Activated CD8-positive, alpha-beta memory T cell treated with anti-CD3 and anti-CD28 coated beads, Interleukin-2, amount 50 U/mL, for 1 hour (primary cell): Measurements from ENCODE around the gene CLEC2B.
"Not testable (repeated sequence)": the region's sequence is repeated elsewhere in the genome, so short reads cannot be mapped to it uniquely, and the experiment has no call there.

Source experiments
- DNase-seq: peaks from one replicate; pipeline ENCODE4 v3.0.0-alpha.2; 2020; ENCODE audit errors: extremely low read depth

Gene CLEC2B

GRCh38 chr12:9869307-9870161 lies at the start of gene CLEC2B:
TSS of gene CLEC2B (minus strand) at chr12:9869354.
- peak; percentile 9 for DNase-seq

GRCh38 chr12:9911708-9912107 lies 42.6 kb upstream of the CLEC2B start:
- DNase-seq, result no peak

- DNase-seq, result no peak
Measured at GRCh38 chr12:9910716-9911421, 41.7 kb upstream of the CLEC2B start.

DNA sequence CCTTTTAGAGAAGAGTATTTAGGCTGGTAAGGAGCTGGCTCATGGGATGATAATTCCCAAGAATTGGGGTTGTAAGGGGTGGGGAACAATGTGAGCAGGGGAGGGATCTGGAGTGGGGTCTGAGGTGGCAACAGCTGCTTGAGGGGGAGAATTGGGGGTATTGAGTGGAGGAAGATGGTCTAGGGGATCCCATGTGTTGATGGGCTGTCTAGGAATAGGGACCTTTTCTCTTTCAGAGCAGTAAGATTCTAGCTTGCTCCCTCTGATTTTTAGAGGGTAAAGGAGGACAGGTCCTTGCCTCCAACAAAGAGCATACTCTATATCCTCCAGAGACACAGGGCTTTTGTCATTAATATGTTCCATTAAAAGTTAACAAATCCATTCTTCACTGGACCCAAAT lies 40.6 kb upstream of the CLEC2B start:
- no peak for DNase-seq

DNA sequence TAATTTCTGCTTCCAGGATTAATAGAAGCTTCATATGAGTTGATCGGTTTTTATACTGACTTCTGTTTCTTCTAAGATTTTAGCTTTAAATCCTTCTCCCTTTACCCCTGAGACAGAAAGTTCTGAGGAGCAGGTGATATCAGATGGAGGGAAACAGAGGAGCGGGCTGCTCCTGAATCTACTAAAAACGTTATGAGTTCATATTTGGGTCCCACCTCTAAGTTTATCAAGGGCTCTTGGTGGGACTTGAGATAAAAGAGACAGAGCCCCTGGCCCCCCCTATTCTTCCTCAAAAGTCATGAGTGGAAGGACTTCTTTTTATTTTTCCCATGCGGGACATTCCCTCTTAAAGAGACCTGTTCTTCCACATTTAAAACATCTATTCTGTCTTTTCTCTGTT lies 39.2 kb upstream of the CLEC2B start:
- no peak for DNase-seq

DNA sequence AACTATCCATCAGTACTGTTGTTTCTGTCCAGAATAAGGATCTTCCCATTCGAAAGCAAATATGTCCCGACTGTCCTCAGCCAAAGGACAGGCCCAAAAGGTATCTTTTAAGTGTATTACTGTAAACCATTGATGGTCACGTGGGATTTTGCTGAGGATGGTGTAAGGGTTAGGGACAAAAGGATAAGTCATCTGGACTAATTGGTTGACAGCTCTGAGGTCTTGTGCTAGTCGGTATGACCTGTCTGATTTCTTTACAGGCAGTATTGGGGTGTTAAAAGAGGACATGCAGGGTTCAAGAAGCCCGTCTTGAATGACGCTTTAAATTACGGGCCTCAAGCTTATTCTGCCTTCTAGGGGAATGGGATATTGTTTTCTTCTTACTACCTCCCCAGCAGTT lies 38.6 kb upstream of the CLEC2B start:
- DNase-seq, result no peak

DNA sequence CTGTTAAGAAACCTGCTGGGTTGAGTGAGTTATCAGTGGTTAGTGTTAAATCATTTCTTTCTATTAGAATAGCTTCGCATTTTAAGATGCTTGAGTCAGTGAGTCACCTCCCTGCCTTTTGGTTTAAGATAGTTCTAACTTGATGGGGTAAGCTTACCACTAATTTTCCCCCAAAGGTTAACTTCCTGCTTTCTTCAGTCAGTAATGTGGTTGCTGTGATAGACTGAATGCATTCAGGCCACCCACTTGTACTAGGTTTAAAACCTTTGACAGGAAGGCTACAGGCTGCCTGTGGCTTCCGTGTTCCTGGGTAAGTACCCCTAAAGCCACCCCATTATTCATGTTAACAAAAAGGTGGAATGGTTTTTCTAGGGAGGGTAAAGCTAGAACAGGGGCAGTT lies 37.7 kb upstream of the CLEC2B start:
- DNase-seq, result peak; percentile 30

GRCh38 chr12:9902539-9903228 lies 33.5 kb upstream of the CLEC2B start:
- DNase-seq, result no peak

DNA sequence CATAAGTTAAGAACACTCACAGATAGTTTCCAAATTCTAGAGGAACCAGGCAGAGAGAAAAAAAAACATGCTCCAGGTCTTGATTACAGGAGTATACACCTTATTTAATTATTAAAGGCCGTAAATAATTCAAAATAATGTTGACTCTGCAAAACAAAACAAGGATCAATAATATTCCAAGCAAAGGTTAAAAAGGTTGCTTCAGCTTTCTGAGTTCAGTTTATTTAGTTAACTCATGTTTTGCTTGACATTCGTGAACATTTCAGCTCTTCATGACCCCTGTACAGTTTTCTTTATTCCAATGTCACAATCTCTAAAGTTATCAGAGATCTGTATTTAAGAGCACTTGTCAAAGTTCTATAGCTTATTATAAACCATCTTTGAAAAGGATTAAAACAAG lies 31.8 kb upstream of the CLEC2B start:
- DNase-seq, result no peak

GRCh38 chr12:9899209-9899608 lies 30.1 kb upstream of the CLEC2B start:
- no peak for DNase-seq

DNA sequence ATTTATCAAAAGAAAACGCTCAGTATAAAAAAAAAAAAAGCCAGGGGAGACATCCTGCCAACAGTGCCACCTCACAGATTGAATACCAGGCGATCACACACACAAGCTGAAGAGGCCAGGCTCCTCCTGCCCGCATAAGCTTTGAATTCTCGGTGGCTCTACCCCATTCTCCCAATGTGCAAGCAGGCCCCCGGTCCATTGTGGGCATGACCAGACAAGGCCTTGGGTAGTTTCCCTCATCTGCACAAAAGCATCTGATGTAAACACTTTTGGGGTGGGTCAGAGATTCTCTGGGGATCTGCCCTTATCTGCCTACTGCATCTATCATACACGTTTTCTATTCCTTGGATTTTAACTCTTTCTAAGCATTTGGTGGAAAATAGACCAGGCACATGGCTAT lies 28.4 kb upstream of the CLEC2B start:
- DNase-seq, result no peak

DNA sequence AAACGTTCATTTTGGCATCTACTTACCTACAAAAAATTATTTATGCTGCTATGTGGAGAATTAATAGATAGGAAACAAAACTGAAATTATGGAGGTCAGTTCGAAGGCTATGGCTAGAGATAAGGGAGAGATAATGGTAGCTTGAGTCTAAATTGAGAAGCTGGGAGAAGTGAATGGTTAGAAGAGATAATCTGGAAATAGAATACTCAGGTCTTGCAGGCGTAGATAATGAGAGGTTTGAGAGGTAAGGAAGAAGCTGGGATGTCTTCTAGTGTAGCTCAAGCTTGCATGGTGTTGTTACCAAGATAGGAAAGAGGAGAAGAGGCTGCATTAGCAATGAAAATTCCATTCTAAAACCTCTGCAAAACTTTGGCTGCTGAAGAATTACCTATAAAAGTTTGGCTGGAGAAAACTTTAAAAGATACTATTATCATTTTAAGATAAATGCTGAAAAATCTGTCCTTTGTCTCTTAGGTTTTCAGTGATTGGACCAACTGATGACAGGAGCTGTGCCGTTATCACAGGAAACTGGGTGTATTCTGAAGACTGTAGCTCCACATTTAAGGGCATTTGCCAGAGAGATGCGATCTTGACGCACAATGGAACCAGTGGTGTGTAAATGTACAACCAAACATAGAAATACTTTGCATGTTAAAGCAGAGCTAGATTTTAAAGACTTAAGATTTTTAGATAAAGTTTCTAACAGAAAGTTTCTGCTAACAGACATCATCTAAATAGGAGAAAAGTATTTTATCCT lies 26.2 kb upstream of the CLEC2B start:
- no peak for DNase-seq

DNA sequence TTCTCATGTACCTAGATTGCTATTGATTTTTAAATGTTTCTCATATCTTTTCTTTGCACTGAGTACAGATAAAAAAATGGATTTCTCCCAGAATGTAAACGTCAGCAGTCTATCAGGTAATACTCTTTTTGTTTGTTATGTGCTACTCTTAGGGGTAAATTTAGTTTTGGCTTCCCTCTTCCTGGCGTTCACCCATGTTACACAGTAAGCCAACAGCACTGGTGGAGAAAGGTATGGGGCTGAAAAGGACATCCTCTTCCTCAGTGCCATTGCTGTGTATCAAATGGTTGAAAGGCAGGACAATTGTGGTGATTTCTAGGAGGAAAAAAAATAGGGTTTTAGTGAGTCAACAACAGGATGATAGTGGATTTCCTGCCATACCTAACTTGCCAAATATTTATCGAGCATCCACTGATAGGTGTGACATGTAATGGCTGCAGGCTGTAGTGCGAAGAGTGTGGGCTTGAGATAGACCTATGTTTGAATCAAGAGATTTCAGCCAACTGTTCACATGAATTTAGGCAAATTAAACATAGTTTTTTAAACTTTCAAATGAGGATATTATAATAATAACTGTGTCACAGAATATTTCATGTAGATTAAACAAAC lies 19.6 kb upstream of the CLEC2B start:
- DNase-seq, result no peak

DNA sequence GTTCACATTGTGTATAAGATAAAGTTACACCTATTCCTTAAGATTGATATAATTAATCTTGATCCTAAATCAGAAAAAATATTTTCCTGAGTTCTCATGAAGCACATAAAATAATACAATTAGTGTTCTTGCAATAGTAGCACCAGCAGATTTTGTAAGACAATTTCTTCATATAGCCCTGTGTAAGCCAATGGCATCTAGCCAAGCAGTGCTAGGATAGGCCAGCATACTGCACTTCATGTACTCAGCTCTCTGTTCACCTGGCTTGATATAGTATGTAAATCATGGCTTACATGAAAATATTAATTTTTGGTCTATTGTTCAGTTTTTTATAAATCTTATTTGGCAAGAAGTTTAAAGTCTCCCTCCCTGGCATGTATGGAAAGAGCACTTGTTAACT lies 14.0 kb upstream of the CLEC2B start:
- DNase-seq, result no peak

GRCh38 chr12:9881988-9882387 lies 12.8 kb upstream of the CLEC2B start:
- DNase-seq, result no peak

GRCh38 chr12:9881246-9881645 lies 12.1 kb upstream of the CLEC2B start, which contains the start of gene KLRF2:
TSS of gene KLRF2 (plus strand) at chr12:9881489. CDS start at chr12:9881596, 107 bp downstream.
- DNase-seq, result no peak

DNA sequence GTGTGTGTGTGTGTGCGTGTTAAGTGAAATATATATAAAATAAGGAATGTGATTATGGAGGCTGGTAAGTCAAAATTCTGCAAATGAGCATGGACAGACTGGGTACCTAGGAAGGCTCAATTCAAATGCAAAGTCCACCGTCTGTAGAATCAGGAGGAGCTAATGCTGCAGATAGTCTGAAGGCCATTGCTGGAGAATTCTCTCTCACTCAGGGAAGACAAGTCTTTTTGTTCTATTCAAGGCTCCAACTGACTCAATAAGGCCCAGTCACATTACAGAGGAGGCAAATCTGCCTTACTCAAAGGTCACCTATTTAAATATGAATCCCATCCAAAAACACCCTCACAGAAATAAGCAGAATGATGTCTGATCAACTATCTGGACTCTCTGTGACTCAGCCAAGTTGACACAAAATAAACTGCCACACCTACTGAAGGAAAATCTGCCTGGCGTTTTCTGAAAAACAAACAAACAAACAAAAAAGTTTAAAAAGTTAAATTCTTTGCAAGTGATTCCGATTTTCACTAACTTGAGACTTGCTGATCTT lies 11.5 kb upstream of the CLEC2B start:
- DNase-seq, result no peak

GRCh38 chr12:9876120-9876519 lies 7.0 kb upstream of the CLEC2B start:
- DNase-seq, result not testable (repeated sequence)

DNA sequence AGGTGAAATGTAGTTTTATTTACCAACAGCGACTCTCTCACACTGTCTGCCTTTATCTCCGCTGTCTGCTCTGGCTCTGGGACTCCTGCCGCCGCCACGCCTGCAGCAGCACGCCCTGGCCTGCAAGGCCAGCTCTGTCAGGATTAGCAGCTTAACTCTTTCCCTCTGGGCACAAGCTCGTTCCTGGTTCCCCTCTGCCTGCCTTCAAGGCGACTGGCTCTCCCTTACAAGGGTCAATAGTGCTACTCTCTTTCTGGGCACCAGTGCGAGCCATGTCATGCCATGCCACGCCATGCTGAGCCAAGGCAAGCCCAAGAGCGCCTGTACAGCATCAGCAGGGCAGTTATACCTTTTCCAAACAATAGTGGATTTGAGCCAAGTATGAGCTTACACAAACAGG lies 3.6 kb upstream of the CLEC2B start:
- no peak for DNase-seq

DNA sequence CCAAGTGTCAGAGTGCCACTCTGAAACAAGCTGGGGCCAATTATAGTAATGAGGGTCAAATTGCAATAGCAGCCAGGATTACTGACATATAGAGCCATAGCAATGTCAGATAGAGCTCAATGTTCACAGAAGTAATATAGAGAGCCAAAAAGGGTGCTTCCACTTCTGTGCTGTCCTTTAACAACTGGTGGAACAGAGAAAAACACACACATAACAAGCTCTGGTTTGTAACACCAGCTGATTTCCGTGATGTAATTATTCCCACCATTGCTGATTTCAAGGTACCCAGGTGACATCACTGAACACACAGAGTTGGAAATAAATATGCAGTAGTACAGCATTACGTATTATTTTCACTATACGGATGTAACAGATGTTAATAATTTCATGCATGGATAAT lies 3.0 kb upstream of the CLEC2B start:
- no peak for DNase-seq

GRCh38 chr12:9870286-9870866 lies 1.2 kb upstream of the CLEC2B start:
- no peak for DNase-seq
